Peyer's patch (tissue), 4 donors: ENCODE data around the gene LRBA. TPM values are rescaled to one million over a fixed set of nuclear protein-coding genes. Genes with fewer than 3 reads are reported as not detected.

Experiments
- DNase-seq, 3 donors: peaks; one replicate each; pipeline ENCODE4 v3.0.0-alpha.2; 2017 to 2019
- H3K27ac ChIP-seq, 4 donors: fragments of 200-600 bp; sonication (generic); one replicate each; pipeline ENCODE4 v1.5.1; 2016 to 2019
- H3K27me3 ChIP-seq, 2 donors: fragments of 200-600 bp; sonication (generic); one replicate each; pipeline ENCODE4 v1.5.1; 2019
- H3K36me3 ChIP-seq, 3 donors: fragments of 200-600 bp; sonication (generic); one replicate each; pipeline ENCODE4 v1.5.1; 2016 to 2019
- H3K4me1 ChIP-seq, 4 donors: fragments of 200-600 bp; sonication (generic); one replicate each; pipeline ENCODE4 v1.5.1; 2016 to 2019
- H3K4me3 ChIP-seq, 4 donors: fragments of 200-600 bp; sonication (generic); 1 replicate in 3 of 4; 2 replicates in 1 of 4; pipeline ENCODE4 v1.5.1; 2016 to 2019; ENCODE audit warnings: mild to moderate bottlenecking in 1 of 4
- H3K9me3 ChIP-seq, 4 donors: fragments of 200-600 bp; sonication (generic); one replicate each; pipeline ENCODE4 v1.5.1; 2016 to 2019; ENCODE audit warnings: mild to moderate bottlenecking in 1 of 4
- POLR2A ChIP-seq, 2 donors: fragments of 450-650 bp; IDR thresholded peaks; one replicate each; pipeline ENCODE4 v1.5.1; 2017; ENCODE audit warnings: antibody characterized with exemption in 2 of 2, mild to moderate bottlenecking in 2 of 2, moderate library complexity in 2 of 2
- total RNA-seq, 4 donors: library from RNA; depleted of rRNA; stranded (reverse); fragments of >200 nt; gene quantifications; one replicate each; pipeline ENCODE4 v1.1.0, GENCODE V29; 2016
- TF ChIP-seq, protein P1 (sequence below), 6 experiments: fragments of 450-650 bp in 4 of 6; fragments of 200-600 bp in 2 of 6; sonication (generic) in 1 of 6; IDR thresholded peaks; one replicate each; pipeline ENCODE4 v1.5.1; 2017 to 2019; ENCODE audit warnings: antibody characterized with exemption in 6 of 6, mild to moderate bottlenecking in 3 of 6, moderate library complexity in 1 of 6

LRBA gene
- total RNA-seq, 4 donors from 2014 or later: 71.5 to 120 (median 91.7) TPM

DNA sequence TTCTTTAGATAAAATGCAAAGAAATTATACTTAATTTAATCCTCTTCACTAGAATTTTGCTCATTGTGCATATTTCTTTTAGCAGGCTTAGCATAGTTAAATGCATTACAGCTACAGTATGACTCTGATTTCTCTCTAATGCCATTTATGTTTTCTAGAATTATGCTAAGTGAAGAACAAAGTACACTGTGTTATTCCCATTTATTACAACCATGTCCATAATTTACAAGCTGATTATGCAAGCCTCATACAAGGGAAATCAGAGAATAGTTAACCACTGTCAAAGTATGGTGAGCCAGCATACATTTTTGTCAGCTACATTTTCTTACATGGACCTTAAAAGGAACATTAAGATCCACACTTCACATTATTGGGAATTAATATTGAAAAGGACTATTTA is 334.0 kb downstream of the LRBA start:
- no peak for DNase-seq
- no peaks in the 10 kb centered on the region for H3K36me3 ChIP-seq
- TF ChIP-seq, protein P1, sequence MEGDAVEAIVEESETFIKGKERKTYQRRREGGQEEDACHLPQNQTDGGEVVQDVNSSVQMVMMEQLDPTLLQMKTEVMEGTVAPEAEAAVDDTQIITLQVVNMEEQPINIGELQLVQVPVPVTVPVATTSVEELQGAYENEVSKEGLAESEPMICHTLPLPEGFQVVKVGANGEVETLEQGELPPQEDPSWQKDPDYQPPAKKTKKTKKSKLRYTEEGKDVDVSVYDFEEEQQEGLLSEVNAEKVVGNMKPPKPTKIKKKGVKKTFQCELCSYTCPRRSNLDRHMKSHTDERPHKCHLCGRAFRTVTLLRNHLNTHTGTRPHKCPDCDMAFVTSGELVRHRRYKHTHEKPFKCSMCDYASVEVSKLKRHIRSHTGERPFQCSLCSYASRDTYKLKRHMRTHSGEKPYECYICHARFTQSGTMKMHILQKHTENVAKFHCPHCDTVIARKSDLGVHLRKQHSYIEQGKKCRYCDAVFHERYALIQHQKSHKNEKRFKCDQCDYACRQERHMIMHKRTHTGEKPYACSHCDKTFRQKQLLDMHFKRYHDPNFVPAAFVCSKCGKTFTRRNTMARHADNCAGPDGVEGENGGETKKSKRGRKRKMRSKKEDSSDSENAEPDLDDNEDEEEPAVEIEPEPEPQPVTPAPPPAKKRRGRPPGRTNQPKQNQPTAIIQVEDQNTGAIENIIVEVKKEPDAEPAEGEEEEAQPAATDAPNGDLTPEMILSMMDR (IDR thresholded peaks at IDR 0.05): no peak
- no peak for TF ChIP-seq POLR2A (IDR thresholded peaks at IDR 0.05)
- no peaks in the 10 kb centered on the region for H3K9me3 ChIP-seq
- H3K27me3 ChIP-seq: no peaks in the 10 kb centered on the region
- H3K27ac ChIP-seq: no peak overlapping the region
- peaks cover 0 to 3% (median 0%) of the 10 kb centered on the region in 4 donors for H3K4me1 ChIP-seq
- no peak overlapping the region for H3K4me3 ChIP-seq

DNA sequence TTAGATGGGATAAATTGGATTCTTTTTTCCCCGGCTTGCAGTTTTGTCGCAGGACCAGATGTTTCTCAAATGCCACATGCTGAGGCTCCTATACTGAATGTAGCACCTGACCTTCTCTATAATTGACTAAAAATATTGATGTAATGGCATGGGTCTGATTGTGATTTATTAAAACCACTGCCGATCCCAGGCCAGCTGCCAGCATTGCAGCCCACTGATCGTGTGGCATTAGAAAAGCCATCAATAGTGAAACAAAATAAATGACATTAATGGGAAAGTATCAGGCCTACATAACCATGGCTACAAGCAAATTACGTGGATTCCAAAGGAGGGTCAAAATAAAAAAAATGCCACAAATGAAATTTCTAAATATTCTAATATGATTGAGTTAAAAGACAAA is 334.4 kb downstream of the LRBA start:
- Histone ChIP-seq H3K4me3 (no peak overlapping the region), H3K27ac (no peak overlapping the region), H3K4me1 (peaks cover 0 to 3% (median 0%) of the 10 kb centered on the region in 4 donors), H3K27me3 (no peaks in the 10 kb centered on the region), H3K9me3 (no peaks in the 10 kb centered on the region), H3K36me3 (no peaks in the 10 kb centered on the region)
- TF ChIP-seq, protein P1 (IDR thresholded peaks at IDR 0.05): no peak
- DNase-seq: no peak

DNA sequence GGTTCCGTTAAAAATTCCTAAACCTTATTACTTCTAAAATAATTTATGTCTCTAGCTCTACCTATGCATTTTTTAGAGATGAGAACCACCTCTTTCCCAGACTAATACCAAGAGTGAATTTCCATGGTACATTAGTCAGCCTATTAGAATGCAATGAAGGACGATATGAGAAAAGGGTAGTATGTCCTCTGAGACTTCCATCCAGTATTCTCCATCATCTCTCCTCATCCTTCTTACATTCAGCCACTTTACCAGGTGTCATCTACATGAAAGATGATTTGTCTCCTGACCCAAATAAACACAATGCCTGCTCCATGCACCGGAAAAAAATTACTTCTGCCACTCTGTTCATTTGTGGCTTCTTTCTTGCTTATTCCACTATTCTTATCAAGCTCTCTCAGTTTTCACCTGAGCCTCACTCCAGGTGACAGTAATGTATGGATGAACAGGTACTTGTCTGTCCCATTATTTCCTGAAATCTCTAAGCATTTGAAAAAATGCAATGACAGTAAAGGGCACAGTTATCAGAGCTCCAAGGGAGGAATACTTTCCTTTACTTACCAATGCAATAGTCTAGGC is 335.2 kb downstream of the LRBA start:
- no peaks in the 10 kb centered on the region for H3K9me3 ChIP-seq
- no peak overlapping the region for H3K4me3 ChIP-seq
- no peak for DNase-seq
- H3K4me1 ChIP-seq: peaks cover 0 to 3% (median 0%) of the 10 kb centered on the region in 4 donors
- H3K27me3 ChIP-seq: no peaks in the 10 kb centered on the region
- TF ChIP-seq POLR2A (IDR thresholded peaks at IDR 0.05): no peak
- TF ChIP-seq, protein P1 (IDR thresholded peaks at IDR 0.05): no peak
- H3K27ac ChIP-seq: no peak overlapping the region
- no peaks in the 10 kb centered on the region for H3K36me3 ChIP-seq

DNA sequence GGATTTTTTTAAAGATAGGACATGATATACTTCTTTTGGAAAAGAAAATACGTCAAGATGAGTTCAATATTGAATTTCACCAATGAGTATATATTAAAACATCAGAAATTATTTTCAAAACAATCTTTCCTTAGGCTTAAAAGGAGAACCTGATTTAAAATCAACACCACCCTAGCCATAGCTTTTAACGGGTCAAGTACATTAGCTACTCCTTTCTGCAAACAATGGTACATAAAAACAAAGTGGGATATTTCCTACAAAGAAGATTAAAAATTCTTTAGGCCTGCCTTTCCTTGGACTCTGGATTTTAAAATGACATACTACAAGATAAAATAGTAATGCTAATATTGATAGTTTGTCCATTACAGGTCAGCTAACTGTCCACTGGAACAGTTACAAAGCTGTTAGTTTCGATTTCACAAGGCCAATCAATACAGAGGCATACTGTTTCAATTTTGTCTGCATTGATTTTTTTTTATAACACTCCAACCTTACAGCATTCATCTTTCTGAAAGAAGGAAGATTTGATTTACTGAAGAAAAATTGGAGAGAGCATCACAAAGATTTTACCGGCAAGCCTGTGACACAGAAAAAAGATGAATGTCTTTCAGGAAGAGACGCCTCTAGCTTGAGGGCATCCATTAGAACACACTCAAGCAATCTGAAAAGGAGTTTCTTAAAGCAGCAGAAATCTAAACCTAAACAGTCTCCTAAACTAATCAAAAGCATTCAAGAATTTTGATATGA is 335.9 kb downstream of the LRBA start:
- no peaks in the 10 kb centered on the region for H3K36me3 ChIP-seq
- H3K9me3 ChIP-seq: no peaks in the 10 kb centered on the region
- H3K4me3 ChIP-seq: no peak overlapping the region
- TF ChIP-seq POLR2A (IDR thresholded peaks at IDR 0.05): no peak
- TF ChIP-seq, protein P1 (IDR thresholded peaks at IDR 0.05): no peak
- H3K4me1 ChIP-seq: peaks cover 0 to 3% (median 0%) of the 10 kb centered on the region in 4 donors
- DNase-seq: no peak
- no peaks in the 10 kb centered on the region for H3K27me3 ChIP-seq
- H3K27ac ChIP-seq: no peak overlapping the region

DNA sequence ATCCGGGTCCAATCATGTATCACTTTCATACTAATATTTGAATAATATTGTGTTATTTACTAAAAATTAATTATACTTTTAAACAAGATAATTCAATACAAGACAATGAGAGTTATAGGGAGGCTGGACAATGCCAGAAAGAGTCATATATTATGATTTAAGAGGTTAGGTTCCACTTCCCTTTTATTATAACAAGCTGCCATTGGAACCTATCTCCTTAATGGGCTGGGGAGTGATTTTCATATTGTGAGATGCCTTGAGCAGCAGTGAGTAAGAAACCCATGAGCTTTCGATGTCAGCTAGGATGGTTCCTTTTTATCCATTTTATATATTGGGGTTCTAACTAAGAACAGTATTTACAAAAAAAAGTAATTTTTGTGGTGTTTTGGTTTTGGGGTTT is 341.3 kb downstream of the LRBA start:
- no peaks in the 10 kb centered on the region for H3K9me3 ChIP-seq
- H3K4me3 ChIP-seq: no peak overlapping the region
- H3K36me3 ChIP-seq: no peaks in the 10 kb centered on the region
- no peak for DNase-seq
- no peaks in the 10 kb centered on the region for H3K27me3 ChIP-seq
- no peaks in the 10 kb centered on the region for H3K4me1 ChIP-seq
- H3K27ac ChIP-seq: no peak overlapping the region
- TF ChIP-seq, protein P1 (IDR thresholded peaks at IDR 0.05): no peak
- no peak for TF ChIP-seq POLR2A (IDR thresholded peaks at IDR 0.05)
